Dermis microvascular lymphatic vessel endothelial cell (primary cell): Measurements from ENCODE around the gene NOL9. TPM values are rescaled to one million over a fixed set of nuclear protein-coding genes. Genes with fewer than 3 reads are reported as not detected.

Experiments used
- DNase-seq, 2 donors: peaks; one replicate each; pipeline versions ENCODE4 v3.0.0 to v3.0.0-alpha.2; 2010; ENCODE audit warnings: low read depth in 2 of 2
- total RNA-seq: library from RNA; depleted of rRNA; stranded (reverse); fragments of >200 nt; gene quantifications from 2 replicates; pipeline ENCODE4 v1.2.1, GENCODE V29; 2014

NOL9 gene
- total RNA-seq, 1 donor from 2014 or later: 17.7 TPM

DNA sequence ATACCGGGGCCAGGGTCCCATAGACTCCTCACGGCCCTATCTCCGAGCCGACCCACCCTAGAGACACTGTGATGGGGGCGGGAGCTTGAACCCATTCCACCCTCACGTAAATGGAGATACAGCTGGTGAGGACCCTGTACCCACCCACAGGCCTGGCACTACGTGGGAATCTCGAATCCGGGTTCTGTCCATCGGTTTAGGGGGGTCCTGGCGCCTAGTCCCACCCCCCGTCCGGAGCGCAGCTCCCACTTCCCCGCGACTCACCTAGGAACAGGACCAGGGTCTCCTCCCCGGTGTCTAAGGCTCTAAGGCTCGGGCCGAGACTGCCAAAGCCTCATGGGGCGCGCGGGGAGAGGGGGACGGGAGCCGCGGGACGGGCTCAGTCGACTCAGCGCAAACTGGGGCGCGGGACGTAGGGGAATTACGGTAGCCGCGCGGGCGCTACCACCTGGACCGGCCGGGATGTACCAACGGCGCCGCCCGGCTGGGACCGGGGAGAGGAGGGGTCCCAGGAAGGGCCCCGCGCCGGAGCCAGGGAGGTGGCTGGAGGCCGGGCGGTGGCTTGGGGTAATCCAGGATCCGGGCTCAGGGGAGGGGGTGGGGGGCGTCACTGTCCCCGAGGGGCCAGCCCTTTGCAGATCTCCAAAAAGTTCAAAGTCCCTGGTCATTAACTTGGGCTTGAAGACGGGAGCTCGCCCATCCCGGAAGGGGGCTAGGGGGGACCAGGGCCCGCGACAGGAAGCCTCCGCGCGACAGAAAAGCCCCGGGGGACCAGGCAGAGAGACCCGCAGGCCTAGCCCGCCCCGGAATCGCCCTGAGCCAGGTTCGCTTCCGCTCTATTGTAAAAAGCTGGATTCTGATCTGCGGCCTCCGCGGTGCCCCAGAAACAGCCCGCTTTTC lies 63.9 kb downstream of the NOL9 start:
- DNase-seq: peak in 1 of 2 donors; percentile 75

DNA sequence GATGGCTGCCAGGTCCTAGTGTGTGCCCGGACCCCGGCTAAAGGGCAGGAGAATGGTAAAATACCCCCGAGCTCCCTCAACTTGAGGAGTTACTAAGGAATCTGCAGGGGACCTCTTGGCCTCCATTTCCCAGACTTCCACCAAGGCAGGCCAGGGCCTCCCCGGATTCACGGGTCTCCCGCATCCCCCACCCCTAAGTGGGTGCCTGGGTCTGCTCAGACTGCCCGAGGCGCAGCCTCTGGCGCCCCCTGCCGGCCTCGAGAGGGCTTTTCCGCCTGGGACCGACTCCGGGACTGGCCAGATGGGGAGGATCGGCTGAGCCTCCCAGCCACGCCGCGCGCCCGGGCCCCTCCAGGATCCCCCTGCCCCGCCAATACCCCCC lies 64.5 kb downstream of the NOL9 start:
- DNase-seq: peak; percentile 40 to 76

GRCh38 chr1:6489383-6489765 lies 64.9 kb downstream of the NOL9 start:
- no peak for DNase-seq

- DNase-seq: no peak
Observed at GRCh38 chr1:6488602-6489382, 65.5 kb downstream of the NOL9 start.

GRCh38 chr1:6487804-6488484 lies 66.4 kb downstream of the NOL9 start:
- DNase-seq: no peak

DNA sequence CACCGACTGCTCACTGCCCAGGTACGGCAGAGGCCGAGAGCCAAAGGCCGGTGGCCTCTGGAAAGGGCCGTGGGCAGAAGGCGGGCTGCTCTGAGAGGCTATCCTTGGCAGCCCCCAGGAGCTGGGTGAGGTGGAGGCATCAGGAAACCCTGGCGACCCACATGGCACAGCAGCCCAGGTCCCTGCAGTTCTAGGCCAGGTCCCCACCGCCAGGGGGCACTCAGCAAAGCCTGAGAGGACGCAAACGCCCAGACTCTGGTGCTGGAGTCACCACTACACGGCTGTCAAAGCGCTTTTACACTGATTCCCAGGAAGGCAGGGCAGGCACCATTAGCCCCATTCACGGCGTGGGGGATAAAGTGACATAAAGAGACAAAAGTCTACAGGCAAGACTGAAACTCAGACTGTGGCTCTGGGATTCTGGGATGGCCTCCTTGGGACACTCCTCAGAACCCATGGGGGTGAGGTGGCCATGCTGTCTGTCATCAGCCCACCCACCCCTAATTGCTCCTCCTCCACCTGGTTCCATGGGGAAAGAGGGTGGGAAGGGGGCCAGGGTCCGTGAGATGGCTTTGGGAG lies 67.8 kb downstream of the NOL9 start:
- peak; percentile 79 to 89 for DNase-seq

DNA sequence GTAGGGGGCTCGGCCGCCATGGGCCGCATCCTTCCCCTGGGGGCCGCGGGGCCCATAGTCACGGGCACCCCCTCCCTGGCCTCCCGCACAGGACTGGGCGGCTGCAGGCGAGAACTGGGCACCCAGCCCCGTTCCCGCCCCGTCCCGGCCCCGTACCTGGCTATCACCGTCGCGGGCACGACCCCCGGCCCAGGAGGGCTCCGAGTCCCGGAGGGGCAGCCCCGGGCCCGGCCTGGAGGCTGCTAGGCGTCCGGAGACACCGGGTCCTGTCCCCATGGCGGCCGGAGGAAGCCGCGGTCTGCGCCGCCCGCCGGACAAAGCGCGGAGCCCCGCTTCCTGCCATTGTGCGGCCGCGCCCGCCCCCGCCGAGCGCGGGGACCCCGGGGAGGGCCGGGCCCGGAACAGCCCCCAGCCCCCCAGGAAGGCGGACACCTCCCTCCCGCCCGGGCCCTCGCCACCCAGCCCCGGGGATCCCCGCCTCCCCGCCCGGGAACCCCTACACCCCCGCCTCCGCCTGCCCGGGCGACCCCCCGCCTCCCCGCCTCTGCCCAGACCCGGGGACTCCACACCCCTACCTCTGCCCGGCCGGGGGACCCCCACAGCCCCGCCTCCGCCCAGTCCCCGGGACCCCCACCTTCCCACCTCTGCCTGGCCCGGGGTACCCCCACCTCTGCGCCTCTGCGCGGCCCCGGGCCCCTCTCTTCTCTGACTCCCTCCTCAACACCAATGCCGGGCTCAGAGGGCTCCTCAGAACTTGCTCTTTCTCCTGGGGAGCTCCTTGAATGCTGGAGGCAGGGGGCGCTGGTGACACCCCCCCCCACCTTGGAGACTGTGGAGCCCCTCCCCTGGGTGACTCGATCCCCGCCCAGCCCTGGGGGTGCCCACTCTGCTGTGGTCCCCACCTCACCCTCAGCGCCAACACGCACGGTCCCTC lies 68.9 kb downstream of the NOL9 start:
- peak in 1 of 2 donors; percentile 36 for DNase-seq

DNA sequence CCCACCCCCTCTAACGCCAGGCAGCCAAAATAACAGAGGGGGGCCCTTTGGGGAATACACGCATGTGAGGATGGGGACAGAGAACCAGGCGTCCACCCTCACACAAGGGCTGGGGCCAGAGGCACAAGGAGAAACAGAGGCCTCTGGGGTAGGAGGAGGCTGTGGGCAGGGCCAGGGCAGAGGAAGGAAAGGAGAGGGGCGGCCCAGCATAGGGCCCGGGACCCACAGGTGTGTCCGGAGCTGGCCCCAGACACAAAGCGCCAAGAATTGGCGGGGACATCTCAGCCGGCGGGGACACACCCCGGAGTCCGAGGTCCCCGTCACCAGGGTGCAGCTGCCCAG lies 69.5 kb downstream of the NOL9 start:
- DNase-seq: peak in 1 of 2 donors; percentile 33

DNA sequence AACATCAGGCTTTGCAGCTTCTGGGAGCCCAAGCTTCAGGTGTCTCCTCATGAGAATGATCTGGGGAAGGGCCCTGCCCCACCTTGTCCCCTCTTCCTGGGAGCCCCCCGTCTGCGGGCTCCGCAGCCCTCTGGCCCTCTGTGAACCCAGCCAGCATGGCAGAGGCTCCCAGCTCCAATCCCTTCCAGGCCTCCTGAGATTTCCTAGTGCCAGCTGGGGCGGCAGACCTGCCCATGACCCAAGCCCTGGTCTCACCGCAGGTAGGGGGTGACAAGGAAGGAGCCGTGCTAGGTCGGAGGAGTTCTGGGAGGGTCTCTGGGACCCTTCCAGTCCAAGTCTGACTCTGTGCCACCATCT lies 70.6 kb downstream of the NOL9 start:
- no peak for DNase-seq

DNA sequence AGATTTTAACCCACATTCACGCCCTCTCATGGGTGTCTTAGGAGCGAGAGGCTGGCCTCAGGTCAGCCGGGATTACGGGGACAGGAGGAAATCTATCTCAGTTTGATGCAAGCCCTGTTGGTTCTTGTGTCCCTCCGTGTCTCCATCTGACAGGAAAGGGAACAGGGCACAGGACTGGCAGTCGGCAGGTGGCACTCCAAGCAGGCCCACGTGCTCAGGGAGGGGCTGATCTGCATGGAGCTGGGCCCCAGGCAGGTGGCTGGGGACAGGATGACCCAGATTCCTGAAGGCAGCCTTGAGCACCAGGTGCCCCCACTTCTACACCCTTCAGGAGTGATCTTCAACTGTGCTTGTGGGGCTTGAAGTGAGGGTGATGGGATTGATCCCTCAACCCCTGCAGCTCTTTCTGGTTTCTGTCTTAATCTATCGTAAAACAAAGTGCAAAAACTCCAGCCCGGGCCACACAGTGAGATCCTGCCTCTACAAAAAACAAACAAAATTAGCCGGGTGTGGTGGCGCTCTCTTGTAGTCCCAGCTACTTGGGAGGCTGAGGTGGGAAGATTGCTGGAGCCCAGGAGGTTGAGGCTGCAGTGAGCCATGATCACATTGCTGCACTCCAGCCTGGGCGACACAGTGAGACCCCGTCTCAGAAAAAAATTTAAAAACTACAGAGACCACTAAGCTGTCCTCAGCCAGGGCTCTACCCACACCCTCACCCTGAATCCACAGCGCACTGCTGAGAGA lies 71.1 kb downstream of the NOL9 start:
- DNase-seq: no peak

- no peak for DNase-seq
Observed at GRCh38 chr1:6481820-6482219, 72.5 kb downstream of the NOL9 start.

DNA sequence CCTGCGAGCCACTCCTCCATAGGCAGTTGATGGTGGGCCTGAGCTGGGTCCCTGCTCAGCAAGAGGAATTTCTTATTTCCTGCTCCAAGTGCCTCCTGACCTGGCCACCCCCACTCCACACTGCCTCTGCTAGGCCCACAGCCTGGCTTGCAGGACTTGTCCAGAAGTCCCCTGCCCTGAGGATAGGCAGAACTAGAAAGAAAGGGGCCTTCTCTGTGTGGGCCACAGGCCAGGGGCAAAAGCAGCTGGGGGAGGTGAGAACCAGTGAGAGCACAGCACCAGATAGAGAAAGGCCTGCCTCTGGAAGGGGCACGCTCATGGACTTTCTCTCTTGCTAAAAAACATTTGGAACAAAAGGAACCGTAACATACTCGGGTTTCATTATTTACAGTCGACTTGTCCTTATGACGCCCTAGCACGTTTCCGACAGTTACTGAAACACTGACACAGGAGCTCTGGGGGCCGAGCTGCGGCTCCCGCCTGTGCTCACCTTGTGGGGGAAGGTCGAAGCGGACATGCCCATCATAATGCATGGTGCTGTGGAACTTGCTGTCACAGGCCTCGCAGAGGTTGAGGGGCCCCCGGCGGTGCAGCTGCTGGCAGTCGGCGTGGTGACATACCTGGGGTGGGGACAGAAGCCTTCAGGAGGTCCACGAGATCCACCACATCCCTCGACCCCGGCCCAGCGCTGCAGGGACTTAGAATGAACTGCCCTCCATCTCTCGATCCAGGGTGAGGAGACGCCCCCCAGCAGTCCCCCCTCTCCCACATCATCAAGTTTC lies 77.1 kb downstream of the NOL9 start:
- DNase-seq: no peak

DNA sequence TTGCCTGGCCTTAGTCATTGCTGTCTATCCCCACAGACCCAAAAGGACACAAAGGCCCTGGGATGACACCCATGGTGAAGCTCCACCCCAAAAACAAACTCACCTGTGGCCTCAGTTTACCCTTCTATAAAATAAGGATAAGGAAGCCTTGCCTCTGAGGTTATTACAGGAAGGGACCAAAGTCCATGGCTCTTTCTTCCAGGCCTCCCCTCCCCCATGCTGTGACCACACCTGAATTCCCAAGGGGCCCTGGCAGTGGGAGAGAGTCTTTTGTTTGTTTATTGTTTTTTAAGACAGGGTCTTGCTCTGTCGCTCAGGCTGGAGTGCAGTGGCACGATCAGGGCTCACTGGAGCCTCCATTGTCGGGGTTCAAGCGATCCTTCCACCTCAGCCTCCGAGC lies 77.8 kb downstream of the NOL9 start:
- no peak for DNase-seq

- DNase-seq: peak in 1 of 2 donors; percentile 34
Observed at GRCh38 chr1:6475381-6476133, 78.8 kb downstream of the NOL9 start.

- DNase-seq: no peak
Observed at GRCh38 chr1:6474815-6475282, 79.5 kb downstream of the NOL9 start.

DNA sequence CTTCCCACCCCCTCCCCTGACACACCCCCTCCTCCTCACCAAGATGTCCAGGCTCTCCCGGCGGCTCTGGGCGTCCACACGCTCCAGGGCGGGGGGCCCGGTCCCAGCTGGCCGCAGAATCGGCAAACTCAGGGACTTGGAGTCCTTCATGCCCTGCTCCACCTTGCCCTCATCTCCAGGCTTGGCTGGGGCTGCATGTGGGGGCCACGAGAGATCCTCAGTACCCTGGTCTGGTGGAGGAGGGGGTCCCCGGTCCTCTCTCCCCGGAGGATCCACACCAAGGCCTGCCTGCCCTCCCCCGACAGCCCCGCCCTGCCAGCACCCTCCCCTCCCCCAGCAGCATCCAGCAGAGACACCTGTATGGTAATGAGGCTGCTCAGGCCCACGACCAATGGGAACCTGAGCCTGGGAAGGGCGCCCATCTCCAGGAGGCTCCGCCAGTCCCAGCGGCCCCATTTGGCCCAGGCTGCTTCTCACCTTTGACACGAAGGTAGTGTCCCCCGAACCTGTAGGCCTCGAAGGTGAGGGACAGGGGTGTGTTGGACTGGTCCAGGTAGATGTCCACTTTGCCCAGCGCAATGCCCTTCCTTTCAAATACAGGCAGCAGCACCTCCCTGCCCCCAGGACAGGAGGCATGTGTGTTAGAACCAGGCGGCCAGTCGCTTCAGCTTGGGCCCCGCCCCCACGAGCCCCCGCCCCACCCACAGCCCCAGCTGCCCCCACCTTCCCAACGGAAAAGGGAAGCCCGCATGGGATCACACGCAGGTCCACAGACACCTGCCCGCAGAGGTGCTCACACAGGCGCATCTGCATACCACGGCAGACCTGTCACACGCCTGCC lies 80.1 kb downstream of the NOL9 start:
- DNase-seq: no peak

DNA sequence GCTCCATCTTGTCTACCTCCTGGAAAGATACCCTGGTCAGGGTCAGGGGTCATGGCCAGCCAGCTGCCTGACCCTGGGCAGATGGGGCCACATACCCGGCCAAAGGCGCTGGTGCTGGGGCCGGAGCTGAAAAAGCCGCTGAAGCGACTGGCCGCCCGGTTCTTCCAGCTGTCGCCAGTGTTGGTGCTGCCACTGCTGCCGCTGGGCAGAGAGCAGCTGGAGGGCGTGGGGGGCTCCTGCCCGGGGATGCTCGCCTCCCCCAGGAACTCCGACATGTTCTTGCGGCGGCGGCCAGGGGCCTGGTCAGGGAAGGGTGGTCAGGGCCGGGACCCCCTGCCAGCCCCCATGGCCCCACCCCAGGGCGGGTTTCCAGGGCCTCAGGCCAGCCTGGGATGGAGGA lies 81.2 kb downstream of the NOL9 start:
- DNase-seq: no peak

GRCh38 chr1:6472391-6472790 lies 81.9 kb downstream of the NOL9 start:
- no peak for DNase-seq
